Sciatic nerve (tissue), 2 donors: ENCODE data around the gene ABCC6. TPM values are rescaled to one million over a fixed set of nuclear protein-coding genes. Genes with fewer than 3 reads are reported as not detected.
"Not testable (repeated sequence)": the region's sequence is repeated elsewhere in the genome, so short reads cannot be mapped to it uniquely, and the experiment has no call there.

ENCODE experiments used
- ATAC-seq: fragments of 200-7000 bp; cut with Tn5 transposase; one replicate; pipeline ENCODE4 v1.9.1; 2020; ENCODE audit warnings: mild to moderate bottlenecking, moderate library complexity
- DNase-seq: peaks from one replicate; pipeline ENCODE4 v3.0.0-alpha.2; 2020; ENCODE audit warnings: low spot score
- intact Hi-C: fragments of 100-400 bp; cut with DNase I; formaldehyde crosslinking; loops from one replicate; pipeline ENCODE4 v1.14.2; 2022
- total RNA-seq: library from RNA; stranded (reverse); fragmentation: NEBNext Ultra II Directional; extraction: Animal tissue kit (Norgen Biotek cat#: 25700); gene quantifications from one replicate; pipeline ENCODE4 v1.2.1, GENCODE V29; 2021
- donor health status: DM: no; HTN: no; CAD: no.
- donor health status: DM: no; HTN: no; CAD: no.

ABCC6 gene
- 5.1 TPM for total RNA-seq

DNA sequence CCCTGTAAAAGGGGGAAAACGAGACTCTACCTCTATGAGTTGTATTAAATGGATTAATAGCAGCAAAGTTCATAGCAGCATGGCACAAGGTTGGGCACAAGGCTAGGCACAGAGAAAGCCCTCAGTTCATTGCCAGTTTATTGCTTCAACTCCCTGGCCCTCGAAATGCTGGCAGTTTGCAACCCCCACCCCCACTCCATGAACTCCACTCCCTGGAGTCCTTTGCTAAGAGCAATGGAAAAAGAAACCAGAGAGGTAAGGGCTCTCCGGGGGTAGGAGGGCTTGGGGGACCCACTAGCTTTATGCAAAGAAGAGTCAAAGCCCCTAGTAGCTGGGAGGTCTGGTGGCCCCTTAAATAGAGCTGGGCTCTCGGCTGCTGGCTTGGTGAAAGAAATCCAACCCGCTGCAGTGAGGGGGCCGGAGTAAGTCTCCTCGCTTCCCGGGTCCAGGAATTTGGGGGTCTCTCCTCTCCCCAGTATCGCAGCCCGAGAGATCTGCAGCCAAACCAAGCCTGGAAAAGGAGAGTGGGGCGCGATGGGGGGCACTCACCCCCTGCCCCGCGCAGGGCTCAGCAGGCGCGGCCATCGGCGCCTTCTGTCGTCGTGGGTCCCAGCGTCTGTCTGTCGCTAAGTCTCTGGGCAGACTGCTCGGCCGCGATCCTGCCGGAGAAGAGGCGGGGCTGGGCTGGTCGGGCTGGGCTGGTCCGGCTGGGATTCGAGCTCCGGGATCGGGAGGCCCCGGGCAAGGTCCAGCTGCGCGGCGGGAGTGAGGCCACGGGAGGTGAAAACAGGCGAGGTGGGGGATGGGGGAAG is at the start of gene ABCC6:
Gene ABCC6 (minus strand): TSS at position 645 of the 812 bp plus-strand sequence. CDS start 60 bp downstream, at position 585.
- ATAC-seq = peak; percentile 95
- DNase-seq, intact Hi-C loops: not testable (repeated sequence)

DNA sequence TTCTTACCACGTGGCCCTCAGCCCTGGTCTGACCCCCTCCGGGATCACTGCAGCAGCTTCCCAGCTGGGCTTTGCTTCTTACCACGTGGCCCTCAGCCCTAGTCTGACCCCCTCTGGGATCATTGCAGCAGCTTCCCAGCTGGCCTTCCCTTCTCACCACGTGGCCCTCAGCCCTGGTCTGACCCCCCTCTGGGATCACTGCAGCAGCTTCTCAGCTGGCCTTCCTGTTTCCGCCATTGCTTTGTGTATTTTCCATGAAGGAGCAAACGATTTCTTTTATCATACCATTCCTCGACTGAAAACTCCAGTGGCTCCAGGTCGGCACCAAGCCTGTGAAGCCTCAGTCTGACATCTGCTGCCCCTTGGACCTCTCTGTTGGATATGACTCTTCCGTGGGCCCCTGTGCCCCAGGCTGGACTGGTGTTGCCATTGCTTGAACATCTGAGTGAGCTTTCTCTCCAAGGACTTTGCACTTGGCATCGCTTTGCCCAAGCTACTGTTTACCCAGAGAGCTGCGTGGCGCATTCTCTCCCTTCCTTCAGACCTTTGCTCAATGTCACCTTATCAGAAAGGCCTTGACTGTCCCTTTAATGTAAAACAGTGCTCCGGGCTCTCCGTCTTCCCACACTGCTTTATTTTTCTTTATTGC is 49.4 kb upstream of the ABCC6 start:
- ATAC-seq = peak; percentile 62
- intact Hi-C loops, DNase-seq: not testable (repeated sequence)

DNA sequence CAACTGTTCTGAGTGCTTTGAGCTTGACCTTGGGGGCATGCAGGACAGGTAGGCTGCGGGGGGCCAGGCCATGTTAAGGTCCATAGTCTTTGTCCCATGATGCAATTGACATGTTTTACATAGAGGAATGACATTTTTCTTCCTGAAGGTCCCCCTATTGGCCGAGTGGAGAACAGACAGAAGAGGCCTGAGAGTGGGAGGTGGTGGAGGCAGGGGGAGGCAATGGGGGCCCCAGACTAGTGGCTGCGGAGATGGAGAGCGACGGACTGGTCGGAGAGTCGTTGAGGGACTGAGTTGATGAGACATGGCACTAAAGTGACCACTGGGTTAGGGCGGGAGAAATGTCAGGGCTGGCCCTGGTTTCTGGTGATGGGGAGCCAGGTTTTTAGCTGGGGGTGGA is 48.4 kb upstream of the ABCC6 start:
- DNase-seq, ATAC-seq, intact Hi-C loops: not testable (repeated sequence)

- DNase-seq, intact Hi-C loops, ATAC-seq: not testable (repeated sequence)
Observed at GRCh38 chr16:16268185-16268808, 45.0 kb upstream of the ABCC6 start.

- intact Hi-C loops, ATAC-seq, DNase-seq: not testable (repeated sequence)
Observed at GRCh38 chr16:16267708-16268107, 44.4 kb upstream of the ABCC6 start.

DNA sequence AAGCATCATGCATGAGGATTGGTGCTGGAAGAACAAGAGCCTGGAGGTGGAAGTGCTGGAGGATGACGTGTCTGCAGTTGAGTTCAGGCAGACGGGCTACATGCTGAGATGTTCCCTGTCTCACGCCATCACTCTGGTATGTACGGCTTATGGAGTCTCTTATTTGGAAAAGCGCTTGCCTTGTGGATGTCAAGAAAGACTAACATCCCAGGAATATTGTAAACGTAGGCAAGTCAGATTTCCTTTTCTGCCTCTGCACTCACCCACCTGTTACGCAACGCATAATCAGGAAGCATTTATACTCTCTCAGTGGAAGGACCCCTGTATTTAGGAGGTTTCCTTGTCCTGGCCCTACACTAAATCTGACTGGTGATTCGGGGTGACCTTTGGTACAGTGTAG is 41.8 kb upstream of the ABCC6 start:
- intact Hi-C loops, DNase-seq, ATAC-seq: not testable (repeated sequence)

DNA sequence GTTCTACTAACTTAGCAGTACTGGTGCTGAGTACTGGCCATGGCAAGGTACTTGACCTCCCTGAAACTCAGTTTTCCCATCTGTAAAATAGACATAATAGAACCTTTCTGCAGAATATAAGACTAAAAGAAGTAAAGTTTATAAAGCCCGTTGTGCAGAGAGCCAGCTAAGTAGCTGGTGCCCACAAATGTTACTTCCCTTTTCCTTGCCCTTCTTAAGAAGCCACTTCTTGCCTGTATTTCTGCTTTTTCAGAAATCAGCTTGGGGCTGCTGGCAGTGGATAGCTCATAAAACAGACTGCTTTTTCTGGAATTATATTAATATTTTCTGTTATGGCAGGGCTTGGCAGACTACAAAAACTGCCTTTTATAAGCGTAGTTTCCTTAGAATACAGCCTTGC is 40.7 kb upstream of the ABCC6 start:
- intact Hi-C loops, ATAC-seq, DNase-seq: not testable (repeated sequence)

GRCh38 chr16:16262954-16263555 is 39.8 kb upstream of the ABCC6 start:
- intact Hi-C loops, DNase-seq: not testable (repeated sequence)

DNA sequence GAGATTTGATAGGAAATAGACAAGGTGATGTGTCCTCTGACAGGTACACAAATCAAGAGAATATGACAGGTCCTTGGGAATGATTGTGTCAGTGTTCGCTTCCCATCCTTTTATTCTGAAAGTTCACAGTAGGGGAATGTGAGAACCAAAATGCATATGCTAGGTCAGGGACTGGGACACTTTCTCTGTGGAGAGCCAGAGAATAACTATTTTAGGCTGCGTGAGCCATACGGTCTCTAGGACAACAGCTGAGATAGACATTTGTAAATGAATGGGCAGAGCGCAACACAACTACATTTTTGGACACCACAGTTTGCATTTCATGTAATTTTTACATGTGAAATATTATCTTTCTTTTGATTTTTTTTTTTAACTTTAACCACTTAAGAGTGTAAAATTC is 36.7 kb upstream of the ABCC6 start:
- ATAC-seq, DNase-seq, intact Hi-C loops: not testable (repeated sequence)

More at GRCh38 chr16:16262954-16263555, 39.8 kb upstream of the ABCC6 start:
- not testable (repeated sequence) for ATAC-seq

DNA sequence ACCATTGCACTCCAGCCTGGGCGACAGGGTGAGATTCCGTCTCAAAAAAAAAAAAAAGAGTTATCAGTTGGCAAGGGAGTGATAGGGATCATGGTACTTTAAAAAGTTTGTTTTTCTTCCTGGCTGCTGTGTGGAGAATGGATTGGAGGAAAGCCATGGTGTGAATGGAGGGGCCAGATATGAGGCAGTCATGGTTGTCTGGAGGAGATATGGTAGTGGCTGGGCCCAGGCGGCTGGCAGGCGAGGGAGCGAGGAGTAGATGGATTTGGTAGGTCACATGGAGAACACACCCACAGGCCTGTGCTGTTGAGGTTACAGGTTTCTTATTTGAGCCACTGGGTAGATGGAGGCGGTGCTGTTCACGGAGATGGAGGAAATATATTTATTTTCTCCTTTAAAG is 35.5 kb upstream of the ABCC6 start:
- DNase-seq, intact Hi-C loops, ATAC-seq: not testable (repeated sequence)

GRCh38 chr16:16257301-16257923 is 34.1 kb upstream of the ABCC6 start:
- ATAC-seq, DNase-seq, intact Hi-C loops: not testable (repeated sequence)

DNA sequence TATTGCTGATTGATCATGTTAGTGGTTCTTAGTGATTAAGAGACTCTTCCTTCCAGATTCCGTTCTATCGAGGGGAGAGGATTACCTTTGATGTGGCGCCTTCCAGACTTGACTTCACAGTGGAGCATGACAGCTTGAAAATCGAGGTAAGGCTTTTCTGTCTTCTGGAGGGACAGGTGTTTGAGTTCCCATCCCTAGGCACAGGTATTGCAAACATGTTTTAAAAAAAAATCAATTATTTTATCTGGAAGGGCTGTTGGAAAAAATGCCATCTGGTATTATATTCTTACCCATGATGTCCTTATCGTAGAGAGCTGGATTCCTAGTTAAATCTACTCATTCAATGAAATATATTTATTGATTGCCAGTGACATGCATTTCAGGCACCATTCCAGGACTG is 29.1 kb upstream of the ABCC6 start:
- not testable (repeated sequence) for ATAC-seq, DNase-seq

DNA sequence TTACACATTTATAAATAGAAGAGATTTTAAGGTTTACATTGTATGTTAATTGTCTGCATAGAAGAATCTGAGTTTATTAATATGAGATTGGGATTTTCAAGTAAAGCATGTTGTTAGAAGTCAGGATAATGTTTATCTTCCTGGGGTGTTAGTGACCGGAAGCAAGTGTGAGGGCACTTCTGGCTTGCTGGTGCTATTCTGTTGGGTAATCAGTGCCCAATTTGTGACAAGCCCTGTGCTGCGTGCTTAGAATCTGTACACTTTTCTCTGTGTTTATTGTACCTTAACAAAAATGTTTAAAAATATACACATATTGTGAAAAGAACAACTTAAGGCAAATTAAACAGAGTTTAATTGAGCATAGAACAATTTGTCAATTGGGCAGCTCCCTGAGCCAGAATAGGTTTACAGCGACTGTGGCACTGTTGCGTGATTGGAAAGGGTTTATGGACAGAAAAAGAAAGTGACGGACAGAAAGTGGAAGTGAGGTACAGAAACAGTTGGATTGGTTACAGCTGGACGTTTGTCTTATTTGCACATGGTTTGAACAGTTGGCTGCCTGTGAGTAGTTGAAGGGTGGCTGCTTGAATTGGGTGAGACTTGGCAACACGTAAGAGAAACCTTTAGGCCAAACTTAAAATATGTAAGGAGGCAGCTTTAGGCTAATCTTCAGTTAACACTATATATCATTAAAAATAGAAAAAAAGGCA is 26.5 kb upstream of the ABCC6 start:
- DNase-seq, ATAC-seq, intact Hi-C loops: not testable (repeated sequence)

More for the DNA sequence above, 29.1 kb upstream of the ABCC6 start:
- intact Hi-C loops = not testable (repeated sequence)

GRCh38 chr16:16247439-16247838 is 24.1 kb upstream of the ABCC6 start:
- ATAC-seq, DNase-seq: not testable (repeated sequence)

DNA sequence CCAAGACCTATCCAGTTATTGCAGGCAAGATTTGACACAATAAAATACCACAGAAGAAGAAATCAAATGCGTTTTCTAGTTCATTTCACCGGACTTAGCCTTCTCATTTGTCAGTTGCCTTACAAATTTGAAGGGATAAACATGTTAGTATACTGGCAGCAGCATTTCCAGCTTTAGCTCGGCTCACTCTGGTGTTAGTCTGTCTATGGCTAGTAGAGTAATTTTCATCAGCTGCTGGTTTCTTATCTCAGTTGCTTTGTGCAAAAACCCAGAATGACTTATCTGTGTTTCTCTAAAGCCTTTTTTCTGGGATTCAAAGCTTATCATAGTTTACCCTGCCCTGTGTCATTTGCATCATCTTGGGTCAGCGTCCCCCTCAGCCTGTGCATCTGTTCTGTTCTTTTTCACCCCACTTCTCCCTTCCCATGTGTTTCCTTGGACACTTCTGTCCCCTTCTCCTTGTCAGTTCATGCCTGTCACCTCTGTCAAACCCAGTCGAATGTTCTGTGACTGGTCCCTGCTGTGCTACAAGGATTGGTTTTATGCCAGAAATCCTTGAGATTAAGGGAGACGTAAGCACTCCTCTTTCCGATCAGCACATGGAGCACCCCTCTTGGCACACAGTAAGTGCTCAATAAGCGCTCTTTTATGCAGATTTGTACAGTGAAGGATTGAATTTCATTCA is 23.4 kb upstream of the ABCC6 start:
- DNase-seq, intact Hi-C loops, ATAC-seq: not testable (repeated sequence)

More at GRCh38 chr16:16247439-16247838, 24.1 kb upstream of the ABCC6 start:
- intact Hi-C loops = not testable (repeated sequence)

DNA sequence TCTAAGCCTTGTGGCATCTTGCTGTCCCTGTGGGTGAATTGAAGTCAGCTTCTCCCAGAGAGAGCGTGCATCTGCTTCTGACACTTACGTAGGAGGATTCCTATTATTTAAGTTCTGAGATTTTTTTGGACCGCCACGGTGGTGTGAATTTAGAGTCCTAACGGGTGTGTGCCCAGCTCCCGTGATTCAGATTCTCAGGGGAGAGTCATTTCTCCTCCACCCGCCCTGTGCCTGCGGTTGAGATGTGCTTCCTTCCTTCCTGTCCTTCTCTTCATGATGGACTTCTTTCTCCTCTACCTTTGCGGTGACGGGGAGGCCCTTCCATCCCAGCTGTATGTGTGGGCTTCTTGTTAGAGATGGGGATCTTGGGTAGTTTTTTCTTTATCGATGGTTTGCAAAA is 20.6 kb upstream of the ABCC6 start:
- intact Hi-C loops, DNase-seq, ATAC-seq: not testable (repeated sequence)

DNA sequence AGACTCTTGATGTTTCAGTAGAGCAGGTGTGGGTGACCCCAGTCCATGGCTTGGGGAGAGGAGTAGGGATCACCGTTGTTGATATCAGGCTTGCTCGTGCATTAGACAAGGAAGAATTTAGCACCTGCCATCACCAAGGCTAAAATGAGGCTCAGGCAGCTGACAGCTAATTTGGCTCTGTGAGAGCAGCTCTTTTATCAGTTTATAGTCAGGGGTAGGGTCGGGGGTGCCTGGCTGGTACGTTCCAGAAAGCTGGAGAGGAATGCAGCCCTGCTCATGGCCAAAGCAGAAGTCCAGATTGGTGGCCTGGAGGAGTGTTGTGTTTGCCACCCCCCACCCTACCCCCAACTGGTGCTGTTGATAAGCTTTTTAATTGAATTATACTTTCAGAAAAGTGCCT is 17.4 kb upstream of the ABCC6 start:
- ATAC-seq, DNase-seq, intact Hi-C loops: not testable (repeated sequence)
